ENCODE measurements around the gene ATP1A4.

The ATP1A4 gene

GRCh38 chr1:160178731-160179130, 27.3 kb downstream of the ATP1A4 start:
- no peak for DNase-seq

DNA sequence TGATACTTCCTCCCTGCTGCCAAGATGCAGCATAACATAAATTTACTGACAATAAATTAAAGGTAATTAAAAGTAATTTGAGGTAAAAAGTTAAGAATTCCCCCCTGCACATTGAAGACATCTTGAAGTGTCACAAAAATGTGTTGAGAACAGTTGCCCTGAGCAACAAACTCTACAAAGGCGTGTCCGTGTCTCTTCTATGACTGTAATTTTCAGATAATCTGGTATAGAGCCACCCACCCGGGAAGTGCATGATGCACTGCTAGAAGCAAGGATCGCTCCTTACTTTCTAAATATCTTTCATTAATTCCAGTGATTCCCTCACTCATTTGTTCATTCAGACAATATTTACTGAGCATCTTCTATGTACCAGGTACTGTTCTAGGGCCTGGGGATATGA, 27.9 kb downstream of the ATP1A4 start:
- no peak for DNase-seq

GRCh38 chr1:160186246-160186645, 34.8 kb downstream of the ATP1A4 start:
- DNase-seq: no peak

DNA sequence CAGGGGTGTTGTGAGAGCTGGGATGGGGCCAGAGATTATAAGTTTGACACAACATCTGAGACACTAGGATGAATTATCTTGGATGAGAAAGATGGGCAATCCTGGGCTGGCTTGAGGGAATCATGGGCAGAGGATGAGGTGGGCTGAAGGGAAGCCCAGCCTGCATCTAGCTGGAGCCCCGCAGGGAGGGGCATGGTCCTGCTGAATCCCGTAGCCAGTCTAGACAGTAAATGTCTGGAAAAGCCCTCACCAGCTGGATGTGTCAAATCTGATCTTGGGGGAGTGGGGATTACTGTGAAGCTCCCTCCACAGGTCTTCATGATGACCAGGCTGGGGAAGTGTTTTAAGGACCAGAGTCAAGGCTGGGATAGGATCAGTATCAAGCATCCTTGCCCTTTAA, 35.3 kb downstream of the ATP1A4 start:
- DNase-seq: no peak

- no peak for DNase-seq
Observed at GRCh38 chr1:160187407-160187806, 36.0 kb downstream of the ATP1A4 start.

DNA sequence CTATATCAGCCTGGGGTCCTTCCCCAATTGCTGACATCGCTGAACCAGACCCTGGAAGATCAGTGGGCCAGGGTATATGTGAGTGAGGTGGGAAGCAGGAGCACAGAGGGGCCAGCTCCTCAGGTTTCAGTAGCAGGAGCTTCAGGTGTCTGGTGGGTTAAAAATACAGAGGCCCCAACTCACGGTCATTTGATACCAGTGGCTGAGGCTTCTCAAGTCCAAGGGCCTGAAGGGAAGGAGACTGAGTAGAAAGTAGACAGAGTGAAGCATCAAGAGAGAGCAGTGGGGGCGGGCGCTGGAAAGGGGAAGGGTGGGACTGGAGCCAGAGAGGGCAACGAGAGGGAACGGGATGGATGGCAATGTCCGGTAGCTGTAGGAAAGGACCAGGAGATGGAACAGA, 36.9 kb downstream of the ATP1A4 start:
- no peak for DNase-seq

DNA sequence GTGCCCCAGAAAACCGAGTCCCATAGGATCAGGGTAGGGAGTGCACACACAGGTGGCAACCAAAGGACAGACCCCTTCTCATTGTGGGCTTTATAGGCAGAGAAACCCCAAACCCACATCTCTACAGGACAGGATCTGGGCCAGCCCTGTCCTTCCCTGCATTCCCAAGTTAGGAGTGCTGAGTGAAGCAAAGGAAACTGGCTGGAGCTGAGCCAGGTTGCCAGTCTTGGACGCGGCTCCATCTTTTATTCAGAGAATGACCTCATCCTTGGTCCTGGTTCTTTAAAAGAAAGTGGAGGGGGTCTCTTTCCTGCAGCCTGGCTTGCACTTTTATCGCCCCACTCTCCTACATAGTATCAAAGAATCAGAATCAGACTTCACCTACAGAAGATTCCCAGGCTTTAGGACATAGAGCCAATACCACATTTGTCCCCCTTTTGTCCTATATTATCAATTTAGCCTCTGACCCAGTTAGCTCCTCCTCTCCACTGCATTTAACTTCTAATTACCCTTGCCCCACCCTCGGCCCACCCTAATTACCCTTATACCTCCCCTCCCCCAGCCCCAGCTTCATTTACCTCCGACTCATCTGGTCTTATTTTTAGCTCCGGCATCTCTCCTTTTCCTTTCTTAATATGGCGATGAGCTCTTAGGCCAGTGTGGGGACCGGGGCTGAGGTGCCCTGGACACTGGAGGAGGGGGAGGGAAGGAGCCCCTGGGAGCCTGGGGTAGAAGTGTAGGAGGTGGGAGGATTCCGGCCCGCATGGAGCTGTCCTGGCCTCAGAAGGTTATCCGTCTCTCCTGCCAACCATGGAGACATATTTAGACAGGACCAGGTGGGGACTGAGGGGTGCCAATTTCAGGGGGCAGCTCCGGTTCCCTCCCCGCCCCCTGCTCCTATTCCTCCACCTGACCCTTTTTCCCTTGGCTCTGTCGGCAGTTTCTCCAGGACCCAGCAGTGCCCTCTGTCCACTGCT, 38.5 kb downstream of the ATP1A4 start, which contains the start of gene CASQ1:
Gene CASQ1, plus strand, starts transcription at position 927 of the 977 bp plus-strand sequence. CDS start 177 bp downstream, outside the sequence.
- DNase-seq: no peak

DNA sequence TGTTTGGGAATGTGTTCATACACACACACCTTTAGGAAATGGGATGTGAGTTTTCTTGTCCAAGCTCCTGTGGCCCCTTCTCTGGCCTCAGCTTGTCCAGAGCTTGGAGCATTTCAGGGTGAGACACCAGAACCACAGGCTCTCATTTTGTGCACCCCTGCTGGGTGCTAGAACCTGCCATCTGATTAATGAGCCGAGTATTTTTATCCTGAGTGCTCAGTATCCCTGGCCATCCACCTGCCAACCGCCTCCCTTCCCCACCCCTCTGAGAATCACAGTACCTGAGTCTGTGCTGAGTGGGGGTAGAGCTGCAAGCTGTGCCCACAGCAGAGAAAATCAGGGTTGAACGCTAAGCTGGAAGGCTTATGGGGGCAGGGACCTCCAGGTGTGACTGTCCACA, 40.4 kb downstream of the ATP1A4 start:
- DNase-seq: no peak

DNA sequence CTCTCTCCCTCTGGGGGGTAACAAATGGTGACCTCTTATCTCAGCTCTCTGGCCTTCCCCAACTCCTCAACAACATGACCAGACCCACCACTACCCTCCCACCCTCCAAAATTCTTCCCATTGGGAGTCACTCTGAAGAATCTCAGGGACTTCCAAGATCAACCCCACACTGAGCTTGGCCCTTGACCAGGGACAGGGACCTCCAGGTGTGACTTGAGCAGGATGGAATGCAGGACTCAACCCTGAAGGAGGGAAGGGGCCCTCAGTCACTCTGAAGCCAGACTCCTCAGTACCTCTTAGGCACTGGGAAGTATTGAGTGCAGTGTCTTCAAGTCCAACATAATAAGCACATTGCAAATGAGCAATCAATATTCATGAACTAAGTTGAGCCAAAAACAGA, 40.8 kb downstream of the ATP1A4 start:
- DNase-seq: no peak

DNA sequence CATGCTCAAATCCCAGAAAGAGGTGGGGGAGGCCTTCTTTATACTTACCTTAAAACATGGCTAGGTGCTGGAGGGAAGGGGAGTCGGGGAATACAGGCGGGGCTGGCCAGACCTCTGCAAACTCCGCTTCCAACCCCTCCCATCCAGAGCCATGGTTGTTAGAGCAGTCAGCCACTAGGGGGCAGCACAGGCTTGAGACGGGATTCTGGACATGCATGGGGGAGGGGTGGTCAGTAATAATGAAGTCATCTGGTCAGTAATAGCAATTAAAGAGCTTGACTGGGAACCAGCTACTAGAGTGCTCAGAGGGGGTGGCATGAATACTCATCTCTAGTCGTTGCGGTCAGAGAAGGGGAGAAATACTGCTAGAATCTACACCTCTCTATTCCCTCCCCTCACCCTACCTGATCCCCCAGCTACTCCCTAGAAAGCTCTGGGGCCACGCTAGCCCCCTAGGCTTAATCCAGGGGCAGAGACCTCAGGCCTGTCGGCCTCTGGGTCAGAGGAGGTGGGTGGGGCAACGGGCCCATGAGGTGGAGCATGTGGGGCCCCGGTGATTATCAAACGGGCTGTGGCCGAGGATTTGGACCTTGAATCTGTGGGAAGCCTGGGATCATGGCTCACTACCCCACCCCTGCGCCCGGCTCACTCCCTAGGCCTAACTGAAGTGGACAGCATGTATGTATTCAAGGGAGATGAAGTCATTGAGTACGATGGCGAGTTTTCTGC, 41.9 kb downstream of the ATP1A4 start:
- DNase-seq: peak; percentile 44 to 76

DNA sequence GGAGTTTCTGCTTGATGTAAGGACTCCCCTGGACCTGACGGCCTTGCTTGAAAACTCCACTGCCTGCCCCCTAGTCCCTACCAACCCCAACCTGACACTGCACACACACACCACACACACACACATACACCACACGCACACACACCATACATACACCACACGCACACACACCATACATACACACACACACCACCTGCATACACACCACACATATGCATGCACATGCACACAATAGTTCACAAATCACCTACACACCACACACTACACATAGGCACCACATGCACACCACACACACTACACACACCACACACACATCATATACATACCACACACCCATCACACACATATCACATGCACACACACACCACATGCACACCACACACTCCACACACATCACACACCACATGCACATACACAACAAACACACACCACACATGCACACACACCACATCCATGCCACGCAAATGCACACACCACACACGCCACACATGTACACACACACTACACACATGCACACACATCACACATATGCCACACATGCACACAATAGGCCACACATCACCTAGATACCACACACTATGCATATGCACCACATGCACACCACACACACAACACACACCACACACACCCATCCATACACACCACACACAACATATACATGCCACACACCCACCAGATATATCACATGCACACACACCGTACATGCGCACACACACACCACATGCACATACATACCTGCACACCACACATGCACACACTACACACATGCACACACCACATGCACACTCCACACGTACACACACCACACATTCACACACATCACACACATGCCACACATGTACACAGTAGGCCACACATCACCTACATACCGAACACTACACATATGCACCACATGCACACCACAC, 42.7 kb downstream of the ATP1A4 start:
- no peak for DNase-seq

DNA sequence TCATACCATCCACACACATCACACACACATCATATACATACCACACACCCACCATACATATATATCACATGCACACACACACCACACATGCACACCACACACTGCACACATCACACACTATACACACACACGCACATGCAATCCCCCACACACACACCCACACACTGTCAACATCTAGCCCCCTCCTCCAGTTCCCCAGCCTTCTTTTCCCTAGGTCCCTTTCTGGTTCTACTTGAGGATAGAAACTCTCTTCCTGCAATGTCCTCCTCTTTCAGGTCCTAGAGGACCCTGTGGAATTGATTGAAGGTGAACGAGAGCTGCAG, 43.3 kb downstream of the ATP1A4 start:
- DNase-seq: no peak

DNA sequence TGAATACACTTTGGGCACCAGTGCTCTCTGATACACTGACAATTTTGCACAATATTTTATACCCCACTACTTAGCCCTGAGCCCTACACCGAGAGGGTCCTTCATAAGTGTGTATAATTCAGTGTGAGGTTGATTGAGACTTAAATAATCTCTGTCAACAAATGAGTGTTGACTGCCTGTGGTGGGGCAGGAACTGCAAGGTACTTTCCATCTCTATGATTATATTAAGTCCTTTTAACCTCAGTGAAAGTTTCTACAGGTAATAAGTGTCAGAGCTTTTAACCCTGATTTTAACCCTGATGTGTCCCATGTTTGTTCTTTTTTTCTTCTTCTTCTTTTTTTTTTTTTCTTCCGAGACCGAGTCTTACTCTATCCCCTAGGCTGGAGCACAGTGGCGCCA, 44.7 kb downstream of the ATP1A4 start:
- DNase-seq: no peak

GRCh38 chr1:160197231-160197630, 45.8 kb downstream of the ATP1A4 start:
- no peak for DNase-seq

DNA sequence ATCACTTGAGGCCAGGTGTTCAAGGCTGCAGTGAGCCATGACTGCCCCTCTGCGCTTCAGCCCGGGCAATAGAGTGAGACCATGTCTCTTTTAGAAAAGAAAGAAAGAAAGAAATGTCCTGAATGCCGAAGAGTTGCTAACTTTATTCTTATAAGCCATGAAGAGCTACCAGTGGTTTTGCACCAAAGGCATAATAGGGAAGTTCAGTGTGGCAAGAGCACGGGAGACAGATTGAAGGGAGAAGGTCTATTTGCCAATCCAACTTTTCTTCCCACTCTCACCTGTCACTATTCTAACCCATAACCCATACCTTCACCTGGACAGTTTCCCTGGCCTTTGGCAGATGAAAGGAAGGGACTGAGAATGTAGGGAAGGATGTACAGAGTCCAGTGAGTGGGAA, 49.4 kb downstream of the ATP1A4 start:
- DNase-seq: no peak

DNA sequence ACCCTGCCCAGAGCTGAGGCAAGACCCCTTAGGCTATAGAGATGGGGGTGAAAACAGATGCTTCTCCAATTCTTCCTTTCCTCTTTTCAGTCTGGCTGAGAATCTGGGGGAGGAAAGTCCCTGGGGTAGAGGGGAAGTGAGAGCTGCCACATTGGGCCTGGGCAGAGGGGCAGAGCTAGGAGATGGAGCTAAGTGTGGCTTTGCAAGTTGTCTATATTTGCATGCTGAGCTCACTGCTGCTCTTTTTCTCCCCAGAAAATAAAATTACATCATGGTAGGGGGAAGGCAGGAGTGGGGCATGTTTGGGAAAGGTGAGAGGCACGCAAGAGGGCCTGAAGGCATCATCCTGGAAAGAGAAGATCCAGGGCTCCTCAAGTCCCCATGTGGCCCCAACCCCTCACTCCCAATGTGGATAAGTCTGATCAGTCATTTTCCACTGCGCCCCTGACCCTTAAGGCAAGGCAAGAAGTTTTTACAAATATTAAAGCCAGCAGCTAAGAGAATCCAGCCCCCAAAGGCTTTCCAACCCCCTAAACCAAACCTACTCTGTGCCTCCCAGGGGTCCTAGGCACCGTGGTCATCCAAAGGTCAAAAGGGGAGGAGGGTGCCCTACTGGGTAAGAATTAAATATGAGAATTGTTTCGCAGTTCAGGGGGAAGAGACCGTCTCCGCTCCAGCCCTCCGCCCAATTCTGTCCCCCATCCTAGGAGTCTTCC, 53.3 kb downstream of the ATP1A4 start:
- peak in 1 of 2 experiments; percentile 1 for DNase-seq

GRCh38 chr1:160205242-160206035, 54.0 kb downstream of the ATP1A4 start, which contains the start of gene PEA15:
Gene PEA15 (plus strand): TSS chr1:160205384. CDS start chr1:160211545, 6,161 bp downstream.
- DNase-seq: peak in 1 of 2 experiments; percentile 66

GRCh38 chr1:160206036-160206389, 54.6 kb downstream of the ATP1A4 start:
- no peak for DNase-seq

GRCh38 chr1:160206421-160207117, 55.2 kb downstream of the ATP1A4 start:
- no peak for DNase-seq

DNA sequence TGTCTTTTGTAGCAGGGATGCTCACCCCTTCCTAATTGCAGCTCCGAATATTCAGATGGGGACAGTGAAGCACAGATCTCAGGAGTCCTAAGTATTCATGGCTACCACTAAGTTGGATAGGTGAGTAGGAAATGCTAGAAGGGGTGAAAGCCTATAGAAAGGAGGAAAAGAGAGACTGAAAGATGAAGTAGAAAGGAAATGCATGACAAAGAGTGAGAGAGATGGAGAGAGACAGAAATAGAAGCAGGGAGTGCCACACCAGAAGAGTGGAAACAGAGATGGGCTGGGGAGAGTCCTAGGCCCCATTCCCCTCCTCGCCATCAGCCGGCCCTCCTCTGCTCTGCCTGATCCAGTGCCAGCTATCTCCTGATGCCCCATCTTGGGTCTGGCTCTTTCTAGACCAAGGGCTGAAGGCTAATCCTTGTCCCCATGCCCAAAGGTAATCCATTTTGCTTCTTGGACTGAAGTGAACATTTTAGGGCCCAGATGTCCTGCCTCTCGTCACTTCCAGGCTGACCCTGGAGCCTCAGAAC, 55.8 kb downstream of the ATP1A4 start:
- DNase-seq: no peak

Measured in SHP77 (cell line).